AG08395 (cell line): ENCODE measurements around the gene YRDC.

Source experiments
- DNase-seq: peaks from one replicate; pipeline ENCODE4 v3.0.0; 2012; ENCODE audit warnings: mixed read lengths, low spot score

Gene YRDC, protein sequence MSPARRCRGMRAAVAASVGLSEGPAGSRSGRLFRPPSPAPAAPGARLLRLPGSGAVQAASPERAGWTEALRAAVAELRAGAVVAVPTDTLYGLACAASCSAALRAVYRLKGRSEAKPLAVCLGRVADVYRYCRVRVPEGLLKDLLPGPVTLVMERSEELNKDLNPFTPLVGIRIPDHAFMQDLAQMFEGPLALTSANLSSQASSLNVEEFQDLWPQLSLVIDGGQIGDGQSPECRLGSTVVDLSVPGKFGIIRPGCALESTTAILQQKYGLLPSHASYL

DNA sequence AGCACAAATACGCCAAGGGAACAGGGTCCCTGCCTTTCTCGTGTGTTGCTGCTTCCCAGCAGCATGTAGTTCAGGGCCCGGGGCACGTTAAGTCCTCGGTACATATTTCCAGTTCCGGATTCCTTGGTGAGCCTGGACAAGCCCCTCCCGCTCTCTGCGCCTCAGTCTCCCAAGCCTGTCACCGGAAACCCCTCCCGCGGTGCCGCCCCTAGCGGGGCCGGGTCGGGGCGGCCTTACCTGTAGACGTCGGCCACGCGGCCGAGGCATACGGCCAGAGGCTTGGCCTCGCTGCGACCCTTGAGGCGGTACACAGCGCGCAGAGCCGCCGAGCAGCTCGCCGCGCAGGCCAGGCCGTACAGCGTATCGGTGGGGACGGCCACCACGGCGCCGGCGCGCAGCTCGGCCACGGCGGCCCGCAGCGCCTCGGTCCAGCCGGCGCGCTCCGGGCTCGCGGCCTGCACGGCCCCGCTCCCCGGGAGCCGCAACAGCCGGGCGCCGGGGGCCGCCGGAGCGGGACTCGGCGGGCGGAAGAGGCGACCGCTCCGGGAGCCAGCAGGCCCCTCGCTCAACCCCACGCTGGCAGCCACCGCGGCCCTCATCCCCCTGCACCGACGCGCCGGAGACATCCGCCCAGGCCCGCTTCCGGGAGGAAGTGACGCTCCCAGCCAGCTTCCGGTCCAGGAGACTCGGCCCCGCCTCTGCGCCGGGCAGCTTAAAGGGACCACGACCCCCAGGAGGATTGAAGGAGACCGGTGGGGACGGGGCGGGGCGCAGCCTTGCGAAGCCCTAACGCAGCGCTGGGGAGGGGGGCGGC lies at the start of gene YRDC, which contains the start of gene C1orf122:
Gene YRDC, minus strand, starts transcription at position 654 of the 814 bp plus-strand sequence. Its CDS starts 28 bp downstream, at position 626.
Gene C1orf122, plus strand, starts transcription at position 236 of the 814 bp plus-strand sequence. CDS start 615 bp downstream, outside the sequence.
- DNase-seq, result peak; percentile 98

DNA sequence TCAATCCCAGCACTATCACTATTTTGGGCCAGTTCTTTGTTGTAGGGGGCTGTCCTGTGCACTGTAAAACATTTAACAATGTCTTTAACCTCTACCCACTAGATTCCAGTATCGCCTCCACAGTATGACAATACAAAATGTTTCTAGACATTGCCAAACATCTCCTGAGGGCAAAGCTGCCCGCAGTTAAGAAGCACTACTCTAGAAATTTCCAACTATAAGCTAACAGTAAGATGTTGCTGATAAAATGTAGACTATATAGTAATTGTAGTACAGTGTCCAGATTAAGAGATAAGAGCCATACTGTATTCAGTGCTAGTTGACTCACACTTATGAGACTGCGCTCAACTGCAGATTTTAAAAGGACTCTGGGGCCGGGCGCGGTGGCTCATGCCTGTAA lies 46.4 kb upstream of the YRDC start:
- no peak for DNase-seq

GRCh38 chr1:37853157-37853556 lies 45.1 kb upstream of the YRDC start:
- DNase-seq, result no peak

DNA sequence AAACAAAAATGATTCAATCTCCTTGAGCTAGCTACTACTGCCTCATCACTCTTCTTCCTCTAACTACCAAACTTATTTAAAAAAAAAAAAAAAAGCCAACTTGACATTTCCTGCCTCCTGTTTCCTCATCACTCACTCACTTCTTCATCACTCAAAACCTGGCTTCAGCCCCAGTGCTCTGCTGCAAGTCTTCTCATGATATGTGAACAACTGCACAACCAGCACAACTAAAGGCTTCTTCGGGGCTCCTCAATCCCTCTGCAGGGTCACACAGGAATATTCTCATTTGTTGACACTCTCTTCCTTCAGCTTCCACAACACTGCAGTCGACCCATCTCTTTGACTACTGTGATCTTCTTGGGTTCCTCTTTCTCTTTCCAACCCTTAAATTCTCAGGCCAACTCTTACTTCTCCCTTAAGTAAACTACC lies 43.8 kb upstream of the YRDC start:
- peak; percentile 12 for DNase-seq

GRCh38 chr1:37851262-37851661 lies 43.3 kb upstream of the YRDC start:
- no peak for DNase-seq

DNA sequence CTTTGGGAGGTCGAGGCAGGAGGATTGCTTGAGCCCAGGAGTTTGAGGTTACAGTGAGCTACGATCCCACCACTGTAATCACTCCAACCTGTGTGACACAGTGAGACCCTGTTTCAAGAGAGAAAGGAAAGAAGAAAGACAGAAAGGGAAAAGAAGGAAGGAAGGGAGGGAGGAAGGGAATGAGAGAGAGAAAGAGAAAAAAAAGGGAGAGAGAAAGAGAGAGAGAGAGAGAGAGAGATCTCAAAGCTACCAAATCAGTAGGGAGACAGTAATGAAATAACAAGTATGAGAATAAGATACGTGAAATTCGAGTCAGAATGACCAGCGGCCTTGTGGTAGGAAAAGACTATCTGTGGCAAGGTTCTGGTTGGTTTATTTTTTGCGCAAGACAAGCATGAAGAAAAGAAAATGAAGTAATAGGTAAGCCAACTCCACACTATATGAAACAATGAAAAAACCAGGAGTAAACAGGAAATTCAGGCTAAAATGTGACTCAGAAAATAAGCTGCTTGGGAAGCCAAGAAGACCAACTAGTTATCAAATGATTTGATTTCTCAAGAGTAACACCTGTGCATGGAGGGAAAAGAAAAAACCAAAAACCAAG lies 42.4 kb upstream of the YRDC start:
- DNase-seq, result no peak

DNA sequence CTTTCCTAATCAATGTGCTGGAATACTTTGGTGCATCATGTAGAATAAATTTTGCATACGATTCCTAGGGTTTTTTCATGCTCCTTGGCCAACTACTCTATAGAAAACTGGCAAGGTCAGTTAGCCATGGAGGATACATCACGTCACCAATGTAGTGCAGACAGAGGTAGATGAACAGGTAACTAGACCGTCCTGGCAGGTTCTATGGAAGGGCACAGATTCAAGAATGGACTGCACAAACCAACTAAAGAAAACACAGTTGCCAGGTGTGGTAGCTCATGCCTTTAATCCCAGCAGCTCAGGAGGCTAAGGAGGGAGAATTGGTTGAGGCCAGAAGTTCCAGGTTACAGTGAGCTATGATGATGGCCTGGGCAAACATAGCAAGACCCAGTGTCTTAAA lies 41.5 kb upstream of the YRDC start:
- no peak for DNase-seq

DNA sequence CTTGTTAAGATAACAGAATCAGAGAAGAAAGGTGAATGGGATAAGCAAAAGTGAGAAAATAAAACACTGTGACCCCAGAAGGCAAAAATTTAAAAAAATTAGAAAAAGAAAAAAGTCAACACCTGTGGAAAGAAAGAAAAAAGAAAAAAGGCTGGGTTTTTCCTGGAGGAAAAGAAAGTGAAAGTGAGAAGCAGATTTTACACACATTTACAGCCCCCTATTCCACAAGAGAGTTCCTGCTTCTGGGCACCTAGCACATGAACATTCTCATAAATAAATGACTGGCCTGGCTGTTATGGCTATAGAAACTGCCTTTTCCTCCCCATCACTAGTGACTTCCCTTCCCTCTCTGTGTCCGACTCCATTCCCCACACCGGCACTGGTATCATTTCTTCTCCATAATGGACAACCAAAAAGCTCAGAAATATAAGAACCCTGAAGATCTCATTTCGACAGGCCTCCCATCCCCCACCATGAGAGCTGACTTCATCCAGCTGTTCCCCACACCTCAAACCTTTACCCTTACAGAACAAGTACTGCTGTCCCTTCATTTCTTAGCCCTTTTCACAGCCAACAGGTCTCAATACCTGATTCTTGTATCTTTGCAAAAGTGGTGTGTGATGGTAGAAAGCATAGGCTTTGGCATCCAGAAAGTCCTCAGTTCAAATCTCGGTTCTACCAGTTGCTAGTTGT lies 38.8 kb upstream of the YRDC start:
- no peak for DNase-seq

DNA sequence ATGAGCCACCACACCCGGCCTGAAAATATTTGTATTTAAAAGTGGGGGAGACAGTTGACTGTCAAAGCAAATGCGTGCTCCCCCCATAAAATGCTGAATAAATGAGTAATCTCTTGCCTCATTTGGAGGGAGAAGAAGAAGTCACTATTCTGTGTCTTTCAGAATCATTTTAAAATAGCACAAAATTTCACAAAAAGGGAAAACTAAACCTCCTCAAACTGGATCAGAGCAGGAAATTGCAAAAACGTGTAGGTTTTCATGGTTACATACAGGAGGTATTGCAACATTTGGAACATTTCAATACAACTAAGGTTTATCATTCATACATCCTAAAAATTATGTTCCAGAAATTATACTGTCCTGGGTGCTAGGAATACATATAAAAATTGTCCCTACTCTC lies 37.8 kb upstream of the YRDC start:
- DNase-seq, result no peak

DNA sequence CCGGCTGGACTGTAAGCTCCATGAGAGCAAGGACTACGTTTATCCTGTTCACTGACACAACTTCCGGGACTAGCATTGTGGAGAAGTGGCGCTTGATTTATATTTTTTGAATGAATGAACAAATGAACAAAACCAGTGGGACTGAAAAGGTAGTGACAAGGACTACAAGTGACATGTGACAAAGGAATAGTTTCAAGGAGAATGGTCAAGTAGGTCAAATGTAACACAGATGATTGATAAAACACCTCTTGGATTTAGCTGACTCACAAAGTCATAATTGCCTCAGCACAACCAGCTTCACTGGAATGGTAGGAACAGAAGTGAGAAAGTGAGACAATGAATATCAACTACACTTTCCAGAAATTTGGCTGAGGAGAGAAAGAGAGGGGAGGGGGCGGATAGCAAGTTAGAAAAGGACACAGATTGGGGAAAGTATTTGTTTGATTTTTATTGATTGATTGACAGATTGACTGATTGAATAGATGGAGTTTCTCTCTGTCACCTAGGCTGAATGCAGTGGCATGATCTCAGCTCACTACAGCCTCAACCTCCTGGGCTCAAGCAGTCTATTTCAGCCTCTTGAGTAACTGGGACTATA lies 37.1 kb upstream of the YRDC start:
- DNase-seq, result no peak

DNA sequence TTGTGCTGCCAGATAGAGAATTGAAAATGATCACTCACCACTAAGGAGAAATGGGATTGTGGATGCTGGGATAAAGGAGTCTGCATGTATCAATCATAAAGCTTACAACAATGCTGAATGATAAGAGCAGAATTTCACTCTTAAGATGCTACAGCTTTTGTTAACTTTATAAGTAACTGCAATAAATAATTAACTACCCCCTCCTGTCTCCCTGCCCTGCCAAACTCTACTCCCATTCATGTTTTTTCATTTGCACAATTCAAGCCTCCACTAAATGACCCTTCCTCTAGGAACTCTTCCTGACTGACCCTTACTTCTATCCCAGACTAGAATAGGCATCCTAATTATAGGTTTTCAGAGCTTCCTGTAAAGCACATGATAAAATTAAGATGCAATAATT lies 36.5 kb upstream of the YRDC start:
- DNase-seq, result no peak

GRCh38 chr1:37841652-37842051 lies 33.6 kb upstream of the YRDC start:
- DNase-seq, result no peak

- no peak for DNase-seq
Measured at GRCh38 chr1:37840711-37841110, 32.7 kb upstream of the YRDC start.

DNA sequence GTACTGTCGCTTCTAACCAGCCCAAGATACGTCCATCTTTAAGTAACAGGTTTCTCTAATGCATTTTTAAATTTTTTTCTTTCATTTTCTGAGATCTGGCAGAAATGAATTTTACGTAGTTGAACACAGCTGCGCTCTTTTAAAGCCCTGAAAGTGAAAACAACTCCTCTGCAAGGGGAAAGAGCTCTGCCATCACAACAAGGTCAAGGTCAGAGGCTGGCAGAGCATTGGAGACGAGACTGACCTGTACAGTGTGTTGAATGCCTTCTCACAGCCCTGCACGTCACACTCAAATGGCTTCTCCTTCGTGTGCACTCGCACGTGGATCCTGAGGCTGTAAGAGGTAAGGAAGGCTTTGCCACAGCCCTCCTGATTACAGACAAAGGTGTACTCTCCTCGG lies 31.7 kb upstream of the YRDC start:
- DNase-seq, result no peak

GRCh38 chr1:37836788-37837187 lies 28.8 kb upstream of the YRDC start:
- DNase-seq, result no peak

- DNase-seq, result no peak
Measured at GRCh38 chr1:37831809-37832208, 23.8 kb upstream of the YRDC start.

DNA sequence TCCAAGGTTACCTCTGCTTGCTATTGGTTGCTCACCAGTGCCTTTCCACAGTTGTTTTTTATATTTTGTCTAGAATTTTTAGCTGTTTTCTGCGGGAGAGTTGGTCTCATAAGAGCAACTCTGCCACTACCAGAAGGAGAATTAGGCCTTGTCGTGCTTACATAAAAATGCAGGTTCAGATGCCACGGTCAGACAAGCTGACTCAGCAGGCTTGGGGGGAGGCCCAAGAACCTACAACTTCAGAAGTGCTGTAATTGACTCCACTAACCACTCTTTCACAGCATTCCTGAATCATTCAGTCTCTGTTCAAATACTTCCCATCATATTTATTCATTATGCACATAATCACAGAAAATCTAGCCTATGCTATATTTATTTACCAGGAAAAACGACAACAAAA lies 23.1 kb upstream of the YRDC start:
- DNase-seq, result no peak

- DNase-seq, result no peak
Measured at GRCh38 chr1:37828410-37829074, 20.5 kb upstream of the YRDC start.

- DNase-seq, result no peak
Measured at GRCh38 chr1:37825506-37825905, 17.5 kb upstream of the YRDC start.

GRCh38 chr1:37824001-37824400 lies 16.0 kb upstream of the YRDC start:
- no peak for DNase-seq
